B cell (primary cell): Measurements from ENCODE around the gene MAP3K19.

Source experiments
- CTCF ChIP-seq: fragments of 200-600 bp; IDR thresholded peaks from one replicate; pipeline ENCODE4 v1.8.0; 2022; ENCODE audit warnings: antibody characterized with exemption, mild to moderate bottlenecking
- EZH2 ChIP-seq: IDR thresholded peaks from 2 replicates; pipeline ENCODE4 v1.6.1; 2012; ENCODE audit warnings: borderline replicate concordance, low read depth, mild to moderate bottlenecking, moderate library complexity, low read length; ENCODE audit not compliant: insufficient read depth, poor library complexity, severe bottlenecking

- TF ChIP-seq CTCF (no peak), EZH2 (no peak)
Measured at GRCh38 chr2:134943540-134943939, 103.7 kb downstream of the MAP3K19 start.
